Fibroblast of skin of left quadriceps (primary cell): ENCODE data around the gene LHX3.

Experiments
- DNase-seq, 2 experiments: peaks; one replicate each; pipeline ENCODE4 v3.0.0-alpha.2; 2013; ENCODE audit warnings: low read depth in 2 of 2

LHX3 gene

DNA sequence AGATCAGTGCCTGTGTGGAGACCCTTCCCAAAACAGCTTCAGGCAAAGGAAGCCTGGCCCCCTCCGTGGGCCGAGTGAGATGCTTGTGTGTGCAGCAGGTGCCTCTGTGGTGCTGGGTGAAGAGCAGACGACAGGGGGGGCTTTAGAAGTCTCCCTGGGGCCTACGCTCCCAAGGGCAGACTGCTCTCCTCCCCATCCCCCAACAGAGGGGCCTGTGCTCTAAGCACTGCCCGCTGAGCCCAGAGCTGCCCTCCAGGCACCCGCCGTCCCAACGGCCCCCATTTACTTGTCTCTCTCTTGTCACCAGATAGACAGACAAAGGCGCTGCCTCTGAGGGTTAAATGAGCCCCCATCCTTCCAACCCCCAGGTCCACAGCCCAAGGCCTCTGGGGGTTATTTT lies 2.7 kb upstream of the LHX3 start:
- DNase-seq: no peak

DNA sequence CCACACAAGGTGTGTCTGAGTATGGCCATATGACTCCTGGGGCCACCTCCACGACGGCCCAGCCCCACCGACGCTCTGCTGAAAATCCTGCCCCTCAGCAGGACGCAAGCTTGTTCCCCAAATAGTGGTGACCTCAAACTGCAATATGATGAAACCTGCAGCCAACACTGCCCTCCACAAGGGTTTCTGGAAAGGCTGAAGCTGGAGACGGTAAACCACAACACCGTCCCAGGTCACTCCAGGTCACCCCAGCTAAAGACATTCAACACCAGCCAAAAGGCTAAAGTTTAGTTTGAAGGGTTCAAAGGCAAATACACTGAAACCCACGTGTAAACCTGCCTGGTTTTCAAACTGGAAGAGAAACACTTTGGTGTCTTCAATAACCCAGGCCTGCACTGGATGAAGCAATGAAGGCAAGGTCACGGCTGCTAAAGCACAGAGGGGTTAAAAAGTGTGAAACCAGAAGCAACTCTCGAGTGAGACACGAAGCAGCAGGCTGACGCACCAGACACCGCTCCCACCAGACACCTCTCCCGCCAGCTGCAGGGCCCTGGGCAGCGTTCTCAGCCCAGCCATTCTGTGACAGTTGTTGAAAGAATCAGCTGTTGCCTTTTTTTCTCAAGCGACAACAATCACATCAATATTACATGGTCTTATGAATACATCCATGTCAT lies 1.8 kb upstream of the LHX3 start:
- DNase-seq: no peak

DNA sequence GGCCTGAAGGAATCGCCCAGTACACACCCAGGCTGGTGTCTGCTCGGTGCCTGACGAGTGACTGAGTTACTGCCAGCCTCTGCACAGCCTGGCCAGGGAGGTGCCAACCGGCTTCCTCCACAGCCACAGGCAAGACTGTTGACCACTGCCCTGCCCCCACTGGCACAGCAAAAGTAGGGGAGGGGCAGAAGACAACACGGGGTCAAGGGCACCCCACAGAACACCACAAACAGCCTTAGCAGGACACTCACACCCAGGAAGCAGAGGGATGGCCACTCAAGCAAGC lies 722 bp upstream of the LHX3 start:
- no peak for DNase-seq

DNA sequence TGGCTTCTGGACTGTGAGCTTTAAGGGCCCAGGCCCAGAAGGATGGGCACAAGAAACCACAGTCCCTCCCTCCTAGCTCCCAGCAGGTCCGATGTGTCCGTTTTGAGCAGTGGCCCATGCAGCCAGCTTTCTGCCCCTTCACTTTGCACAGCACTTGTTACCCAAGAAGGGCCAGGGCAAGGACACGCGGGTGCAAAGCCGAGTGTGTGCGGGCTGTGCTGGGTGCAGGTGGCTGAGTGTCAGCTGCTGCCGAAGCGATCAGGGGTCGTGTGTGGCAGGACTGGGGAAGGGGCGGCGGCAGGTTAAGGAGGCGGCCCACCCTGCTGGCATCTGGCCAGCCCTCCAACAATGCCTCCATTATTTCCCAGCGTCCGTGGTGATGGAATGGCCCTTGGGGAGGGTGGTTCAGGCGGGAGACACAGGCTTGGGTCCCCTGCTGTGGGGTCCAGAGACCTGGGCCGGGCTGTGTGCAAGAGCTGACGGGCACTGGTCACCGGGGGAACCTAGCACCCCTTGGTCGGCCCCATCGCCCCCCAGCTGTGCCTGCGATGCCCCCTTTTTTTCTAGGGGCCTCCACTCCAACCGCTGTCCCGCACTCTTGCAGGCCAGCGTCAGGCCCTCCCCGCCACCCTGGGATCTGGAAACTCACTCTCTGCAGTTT lies 653 bp downstream of the LHX3 start:
- no peak for DNase-seq

DNA sequence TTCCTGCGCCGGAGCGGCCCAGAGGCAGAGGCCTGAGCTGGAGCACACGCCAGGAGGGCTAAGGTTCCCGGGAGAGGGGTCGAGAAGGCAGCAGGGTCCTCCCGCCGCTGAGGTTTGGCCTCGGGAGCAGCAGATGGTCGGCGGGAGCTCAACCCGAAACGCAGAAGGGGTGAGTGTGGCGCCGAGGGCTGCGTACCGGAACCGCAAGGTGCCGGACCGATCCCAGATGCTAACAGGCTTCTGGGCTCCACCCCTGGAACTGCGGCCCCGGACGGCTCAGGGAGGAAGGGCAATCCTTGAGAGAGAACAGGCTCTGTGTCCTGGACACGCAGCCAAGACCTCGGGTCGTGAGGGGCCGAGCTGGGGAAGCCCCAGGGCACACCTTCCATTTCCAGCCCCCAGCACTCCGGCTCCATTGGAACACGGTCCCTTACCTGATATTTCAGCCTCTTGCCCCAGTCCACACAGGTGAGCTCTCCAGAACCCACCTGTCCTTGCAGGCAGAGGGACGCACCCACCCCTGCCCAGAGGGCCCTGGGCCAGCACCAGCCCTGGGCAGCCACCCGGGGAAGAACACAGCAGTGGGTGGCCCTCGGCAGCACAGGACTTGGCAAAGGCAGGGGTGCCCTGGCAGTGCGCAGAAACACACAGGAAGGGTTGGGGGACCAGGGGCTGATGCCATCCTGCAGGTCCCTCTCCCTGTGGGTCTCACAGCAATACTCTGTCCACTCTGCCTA lies 1.4 kb downstream of the LHX3 start:
- no peak for DNase-seq

DNA sequence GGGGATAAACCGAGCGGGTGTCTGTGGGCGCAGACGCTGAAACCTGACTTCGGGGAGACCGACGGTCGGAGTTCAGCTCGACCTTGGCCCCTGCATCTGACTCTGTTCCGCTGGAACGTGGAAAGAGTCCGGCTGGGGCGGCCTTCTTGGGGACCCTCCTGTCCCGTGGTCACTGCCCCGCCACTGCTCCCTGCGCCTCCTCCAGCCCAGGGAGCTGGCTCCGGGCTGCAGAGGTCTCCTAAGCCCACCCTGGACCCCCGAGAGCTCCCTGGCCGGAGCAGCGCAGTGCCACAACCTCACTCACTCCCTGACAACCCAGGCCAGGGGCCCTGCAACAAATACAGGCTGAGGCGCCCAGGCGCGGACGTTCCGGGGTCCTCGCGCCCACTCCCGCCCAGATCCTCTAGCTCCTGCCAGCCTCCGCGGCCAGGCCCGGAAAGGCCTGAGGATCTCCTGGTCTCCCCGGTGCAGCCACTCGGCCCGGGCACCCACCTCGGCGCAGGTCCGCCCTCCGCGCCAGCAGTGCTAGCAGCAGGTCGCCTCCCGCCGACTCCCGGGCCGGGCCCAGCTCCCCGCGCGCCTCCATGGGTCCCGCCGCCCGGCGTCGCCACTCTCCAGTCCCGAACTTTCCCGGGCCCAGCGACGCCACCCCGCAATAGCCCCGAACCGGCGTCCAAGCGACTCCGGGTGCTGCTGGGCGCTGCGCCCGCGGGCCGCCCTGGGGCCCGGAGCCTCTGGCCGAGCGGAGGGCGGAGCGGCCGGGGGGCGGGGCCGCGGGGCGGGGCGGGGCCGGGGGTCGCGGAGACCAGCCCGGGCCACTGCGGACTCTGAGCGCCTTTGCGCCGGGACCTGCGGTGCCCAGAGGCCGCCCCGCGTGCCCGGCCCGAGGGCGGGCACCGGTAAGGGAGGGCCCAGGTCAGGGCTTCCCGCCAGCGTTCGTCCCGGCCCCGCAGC lies 2.2 kb downstream of the LHX3 start:
- no peak for DNase-seq

DNA sequence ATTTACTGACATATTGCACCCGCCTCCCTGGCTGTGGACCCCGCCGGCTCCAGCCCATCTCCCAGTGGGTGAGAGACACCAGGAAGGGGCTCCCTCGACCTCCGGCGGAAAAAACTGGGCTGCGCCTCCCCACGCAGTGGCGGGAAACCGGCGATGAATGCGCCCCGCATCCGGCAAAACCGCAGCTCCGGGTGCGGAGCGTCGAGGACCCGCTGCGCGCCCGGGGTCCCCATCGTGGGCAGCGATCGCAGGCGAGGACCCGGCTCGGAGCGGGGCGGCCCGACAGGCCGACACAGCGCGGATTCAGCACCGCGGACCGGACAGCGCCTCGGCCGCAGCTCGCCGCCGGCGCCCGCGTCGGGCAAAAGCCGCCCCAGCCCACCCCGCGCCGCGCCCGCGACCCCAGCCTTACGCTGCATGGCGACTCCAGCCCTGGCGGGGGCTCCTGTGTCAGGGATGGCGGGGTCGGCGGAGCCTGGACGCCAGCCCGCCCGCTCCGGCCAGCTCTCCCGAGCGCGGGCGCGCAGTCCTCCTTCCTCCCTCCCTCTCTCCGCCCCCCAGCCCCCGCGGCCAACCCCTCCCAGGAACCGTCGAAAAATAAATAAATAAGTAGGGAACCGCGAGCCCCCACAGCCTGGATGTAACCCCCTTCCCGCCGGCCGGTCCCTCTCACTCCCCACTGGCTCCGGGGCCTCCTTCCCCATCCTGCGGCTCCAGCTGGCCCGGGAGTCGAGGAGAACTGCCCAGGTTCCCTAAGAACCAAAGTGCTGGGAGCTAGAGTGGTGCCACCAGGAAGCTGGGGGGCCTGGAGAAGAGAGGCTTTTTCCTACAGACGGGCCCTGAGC lies 3.1 kb downstream of the LHX3 start:
- no peak for DNase-seq

DNA sequence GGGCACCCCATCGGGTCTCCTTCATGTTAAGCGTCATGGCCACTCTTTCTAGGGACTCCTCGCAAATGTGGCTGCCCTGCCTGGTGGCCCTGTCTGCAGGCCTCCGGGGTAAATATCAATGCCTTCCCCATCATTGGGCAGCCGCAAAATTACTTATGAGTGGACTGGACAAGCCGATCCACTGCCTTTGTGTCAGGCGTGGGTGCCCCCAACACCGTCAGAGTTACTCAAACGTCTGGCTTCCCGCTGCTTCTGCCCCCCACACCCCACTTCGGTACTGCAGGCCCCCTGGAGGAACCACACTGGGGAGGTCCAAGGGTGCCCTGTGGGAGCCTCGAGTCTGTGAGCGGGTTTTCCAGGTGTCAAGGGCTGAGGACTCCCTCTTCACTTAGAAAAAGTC lies 3.8 kb downstream of the LHX3 start:
- DNase-seq: no peak

DNA sequence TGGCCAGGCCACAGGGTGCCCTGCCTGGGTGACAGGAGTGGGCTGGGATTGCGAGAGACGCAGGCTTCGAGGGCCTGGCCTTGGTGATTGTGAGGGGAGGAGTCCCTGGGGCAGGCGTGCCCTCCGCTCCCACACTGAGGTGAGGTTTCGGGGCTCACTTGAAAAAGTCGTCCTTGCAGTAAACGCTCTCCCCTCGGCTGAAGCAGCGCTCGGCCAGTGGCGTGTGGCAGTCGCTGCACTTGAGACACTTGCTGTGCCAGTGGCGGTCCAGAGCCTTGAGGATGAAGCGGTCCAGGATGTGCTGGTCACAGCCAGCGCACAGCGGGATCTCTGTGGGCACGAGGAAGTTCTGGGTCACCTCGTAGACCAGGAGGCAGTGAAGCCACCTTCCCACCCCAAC lies 4.5 kb downstream of the LHX3 start:
- no peak for DNase-seq

DNA sequence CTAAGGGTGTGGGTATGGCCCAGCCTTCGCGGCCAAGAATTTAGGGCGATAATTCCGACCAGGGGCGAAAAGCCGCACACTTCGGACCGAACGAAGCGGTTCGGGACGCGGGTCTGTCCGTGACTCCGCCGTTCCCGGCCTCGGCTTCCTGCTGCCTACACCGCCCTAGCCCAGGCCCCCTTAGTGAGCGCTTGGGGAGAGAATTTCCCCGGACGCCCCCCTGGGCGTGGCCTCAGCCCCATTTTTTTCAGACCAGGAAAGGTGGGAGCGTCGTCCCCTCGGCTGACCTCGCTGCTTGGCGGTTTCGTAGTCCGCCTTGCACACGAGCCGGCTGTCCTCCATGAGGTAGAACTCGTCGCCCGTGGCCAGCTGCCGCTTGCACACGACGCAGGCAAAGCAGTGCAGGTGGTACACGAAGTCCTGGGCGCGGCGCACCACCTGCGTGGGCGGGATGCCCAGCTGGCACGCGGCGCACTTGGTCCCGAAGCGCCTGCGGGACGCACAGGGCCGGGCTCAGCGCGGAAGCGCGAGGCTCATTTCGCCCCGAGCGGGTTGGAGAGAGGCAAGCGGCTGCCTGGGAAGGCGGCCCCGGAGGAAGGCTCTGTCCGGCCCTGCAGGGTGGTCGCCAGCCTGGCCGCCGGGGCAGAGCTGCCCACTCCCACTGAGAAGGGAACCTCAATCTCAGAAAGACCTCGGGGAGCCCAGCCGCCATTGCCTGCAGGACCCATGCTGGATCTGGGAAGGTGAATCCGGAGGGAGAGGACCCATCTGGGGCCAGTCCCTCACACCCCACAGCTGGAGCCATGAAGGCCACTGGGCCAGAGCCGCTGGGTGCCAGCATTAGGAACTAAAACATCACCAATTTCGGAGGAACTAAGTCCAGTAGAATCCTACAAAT lies 5.3 kb downstream of the LHX3 start:
- no peak for DNase-seq

DNA sequence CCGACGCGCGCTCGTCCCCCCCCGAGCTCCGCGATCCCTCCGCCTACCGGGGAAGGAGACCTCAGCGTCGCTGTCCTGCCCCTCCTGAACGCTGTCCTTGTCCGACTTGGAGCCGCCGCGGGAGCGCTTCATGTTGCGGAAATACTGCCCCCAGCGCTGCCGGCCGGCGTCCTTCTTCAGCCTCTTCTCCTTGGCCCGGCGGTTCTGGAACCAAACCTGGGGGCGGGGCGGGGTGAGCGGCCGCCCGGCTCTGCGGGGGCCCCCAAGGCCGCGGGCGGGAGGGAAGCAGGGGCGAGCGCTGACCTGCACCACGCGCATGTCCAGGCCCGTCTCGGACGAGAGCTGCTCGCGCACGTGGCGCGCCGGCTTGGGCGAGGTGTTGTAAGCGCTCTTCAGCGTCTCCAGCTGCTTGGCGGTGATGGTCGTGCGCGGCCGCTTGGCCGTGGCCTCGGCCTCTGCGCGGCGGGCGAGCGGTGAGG lies 6.3 kb downstream of the LHX3 start:
- no peak for DNase-seq

DNA sequence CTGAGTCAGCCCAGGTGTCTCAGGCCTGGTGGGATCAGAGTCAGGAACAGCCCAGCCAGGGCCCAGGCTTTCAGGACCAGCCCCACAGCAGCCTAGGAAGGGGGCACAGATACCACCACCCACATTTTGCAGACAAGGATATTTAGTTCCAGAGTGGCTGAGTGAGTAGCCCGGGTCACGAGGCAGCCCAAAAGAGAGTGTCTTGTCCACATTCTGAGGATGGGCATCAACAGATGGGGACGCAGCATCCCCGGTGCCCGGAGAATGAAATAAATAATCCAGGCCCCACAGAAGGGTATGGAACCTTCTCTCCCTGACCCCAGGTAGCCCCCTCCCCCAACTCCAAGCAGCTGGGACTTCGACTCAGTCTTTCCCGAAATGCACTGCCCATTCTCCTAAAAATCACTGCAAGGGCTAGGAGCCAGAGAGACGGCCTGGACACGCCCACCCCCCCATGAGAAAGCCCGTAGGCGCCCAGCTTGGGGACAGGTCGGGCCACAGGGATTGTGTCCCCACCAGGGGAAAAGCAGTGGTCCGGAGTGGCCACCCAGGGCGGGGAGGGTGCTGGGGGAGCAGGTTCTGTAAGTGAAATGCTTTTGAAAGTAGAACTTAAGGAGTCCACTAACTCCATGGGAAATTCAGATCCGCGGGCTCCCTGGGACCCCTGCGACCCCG lies 6.9 kb downstream of the LHX3 start:
- DNase-seq: no peak

DNA sequence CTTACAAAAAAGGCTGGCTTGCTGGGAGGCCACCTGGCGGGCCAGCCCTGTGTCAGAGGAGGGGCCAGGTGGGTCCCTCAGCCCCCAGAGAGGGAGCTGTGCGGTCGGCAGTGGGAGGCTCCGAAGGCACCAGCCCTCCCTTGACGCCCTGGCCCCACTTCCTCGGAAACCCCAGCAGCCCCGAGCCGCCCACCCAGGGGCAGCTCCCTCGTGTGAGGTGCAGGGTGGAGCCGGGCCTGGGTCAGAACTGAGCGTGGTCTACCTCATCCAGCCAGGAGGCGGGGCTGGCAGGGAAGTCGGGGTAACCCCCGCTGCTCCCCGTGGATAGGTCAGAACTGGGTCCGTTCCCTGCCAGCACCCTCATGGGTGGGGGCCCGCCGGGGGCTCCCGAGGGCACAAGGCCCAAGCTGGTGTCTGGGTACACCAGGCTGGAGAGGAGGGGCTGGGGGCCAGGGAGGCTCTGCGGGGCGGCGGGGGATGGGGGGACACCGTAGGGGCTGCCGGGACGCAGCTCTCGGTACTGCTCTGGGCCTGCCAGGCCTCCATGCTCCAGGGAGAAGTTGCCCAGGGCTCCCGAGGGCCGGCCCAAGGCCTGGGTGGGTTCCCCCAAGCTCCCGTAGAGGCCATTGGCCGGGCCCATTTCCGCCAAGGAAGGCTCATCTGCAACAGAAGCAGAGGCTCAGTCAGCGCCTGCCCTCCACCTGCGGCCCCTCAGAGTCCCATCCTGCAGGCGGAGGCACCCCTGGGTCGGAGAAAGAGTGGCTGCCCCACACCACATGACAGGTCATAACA lies 7.6 kb downstream of the LHX3 start:
- DNase-seq: no peak

DNA sequence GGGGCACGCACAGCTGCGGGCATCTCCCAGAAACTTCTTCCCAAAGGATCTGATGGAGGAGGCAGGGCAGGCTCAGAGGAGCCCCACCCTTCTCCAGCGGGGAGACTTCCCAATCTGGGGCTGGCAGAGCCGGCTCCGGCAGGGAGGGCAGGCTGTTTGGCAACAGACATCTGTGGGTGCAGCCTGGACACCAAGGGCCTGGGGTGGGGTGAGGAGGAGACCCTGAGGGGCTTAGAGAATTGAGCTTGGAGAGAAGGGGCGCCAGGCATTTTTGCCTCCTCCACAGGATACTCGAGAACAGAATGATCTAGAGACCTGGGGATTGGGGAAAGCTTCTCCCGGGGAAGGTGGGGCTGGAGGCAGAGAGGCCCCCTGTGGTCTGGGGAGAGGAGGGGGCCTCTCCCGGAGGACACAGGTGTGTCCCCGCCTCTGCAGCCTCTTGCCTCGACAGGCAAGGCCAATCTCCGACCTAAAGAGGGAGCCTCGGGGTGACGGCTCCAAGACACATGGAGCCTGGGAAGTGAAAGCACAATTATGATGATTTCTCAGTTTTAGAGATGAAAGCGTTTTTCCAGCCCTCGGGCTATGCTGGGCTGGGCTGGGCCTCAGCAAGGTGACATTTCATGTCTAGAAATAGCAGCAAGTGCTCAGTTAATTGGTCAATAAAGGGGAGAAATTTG lies 8.4 kb downstream of the LHX3 start:
- no peak for DNase-seq

DNA sequence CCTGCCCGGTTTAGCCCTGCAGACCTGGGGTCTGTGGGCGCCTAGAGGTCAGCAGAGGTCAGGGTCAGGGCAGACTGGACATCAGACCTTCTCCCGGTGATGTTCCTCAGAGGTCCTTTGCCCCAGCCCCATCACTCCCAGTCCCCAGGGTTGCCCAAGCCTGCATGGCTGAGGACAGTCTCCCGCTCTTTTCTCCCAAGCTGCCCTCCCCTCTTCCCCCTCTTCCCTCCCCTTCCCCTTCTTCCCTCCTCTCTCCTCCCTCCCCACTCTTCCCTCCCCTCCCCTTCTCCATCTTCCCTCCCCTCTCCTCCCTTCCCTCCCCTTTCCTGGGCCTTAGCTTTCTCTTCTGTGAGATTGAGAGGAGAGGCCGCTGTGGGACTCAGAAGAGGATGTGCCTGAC lies 10.4 kb downstream of the LHX3 start:
- DNase-seq: no peak

DNA sequence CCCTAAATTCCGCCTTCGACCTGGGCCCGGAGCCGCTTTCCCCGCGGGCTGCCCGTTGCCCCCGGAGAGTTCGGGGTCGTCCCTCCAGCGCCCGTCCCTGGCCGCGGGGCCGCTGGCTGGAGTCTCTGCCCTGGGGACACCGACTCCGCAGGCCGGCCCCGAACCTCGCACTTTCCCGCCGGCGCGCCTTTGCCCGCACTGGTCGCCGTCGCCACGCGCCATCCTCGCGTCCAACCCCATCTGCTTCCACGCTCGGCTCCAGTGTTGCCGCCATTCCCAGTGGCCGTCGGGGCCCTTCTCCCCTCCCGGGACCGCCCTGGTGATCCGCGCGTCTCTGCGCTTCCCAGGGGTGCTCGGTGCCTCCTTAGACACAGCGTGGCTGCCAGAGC lies 11.0 kb downstream of the LHX3 start:
- DNase-seq: no peak

DNA sequence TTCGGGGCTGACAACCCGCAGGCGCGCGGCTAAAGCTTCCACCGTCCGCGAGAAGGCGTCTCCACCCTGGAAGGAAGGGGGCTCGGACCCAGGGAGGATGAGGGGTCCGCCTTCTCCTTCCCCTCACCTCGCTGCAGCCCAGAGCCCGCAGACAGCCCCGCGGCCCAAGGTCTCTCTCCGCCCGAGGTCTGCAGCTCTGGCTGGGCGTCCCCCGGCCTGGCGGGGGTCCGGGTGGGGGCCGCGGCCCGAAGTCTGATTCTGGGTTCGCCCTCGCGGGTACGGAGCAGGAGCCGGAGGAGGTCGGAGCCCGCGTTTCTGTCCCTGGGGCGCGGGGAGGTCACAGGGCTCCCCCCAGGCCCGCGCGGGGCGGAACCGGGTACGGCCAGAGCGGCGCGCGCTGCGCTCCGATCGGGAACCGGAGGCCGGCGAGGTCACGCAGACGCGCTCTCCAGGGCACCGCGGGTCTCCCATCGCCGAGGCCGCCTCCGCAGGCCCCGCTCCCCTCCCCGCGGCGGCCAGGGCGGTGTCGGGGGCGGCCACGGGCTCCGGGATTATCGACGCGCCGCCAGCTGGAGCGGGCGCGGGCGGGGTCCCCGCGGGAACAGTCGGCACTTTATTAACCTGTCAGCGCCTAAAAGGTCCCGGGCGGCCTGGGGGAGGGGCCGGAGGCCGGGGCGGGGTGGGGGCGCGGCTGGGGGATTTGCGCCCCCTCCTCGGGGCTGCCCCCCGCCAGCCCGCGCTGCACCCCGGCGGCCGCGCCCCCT lies 11.6 kb downstream of the LHX3 start:
- no peak for DNase-seq
